H1 (cell line): ENCODE measurements around the gene GZF1.

ENCODE experiments used
- CREB1 ChIP-seq: IDR thresholded peaks from 2 replicates; pipeline ENCODE4 v1.6.1; 2012; ENCODE audit warnings: inconsistent platforms
- CTCF ChIP-seq, 3 experiments: IDR thresholded peaks; 1 replicate in 2 of 3; 2 replicates in 1 of 3; pipeline versions ENCODE4 v1.5.1 to v1.6.1; 2011; ENCODE audit warnings: low read length in 3 of 3, mild to moderate bottlenecking in 3 of 3, inconsistent platforms in 2 of 3, low read depth in 1 of 3, moderate library complexity in 1 of 3; ENCODE audit not compliant: insufficient read depth in 1 of 3; ENCODE audit errors: control extremely low read depth in 1 of 3
- EGR1 ChIP-seq: IDR thresholded peaks from 2 replicates; pipeline ENCODE4 v1.6.1; 2011; ENCODE audit warnings: low read depth, low read length, borderline replicate concordance
- EP300 ChIP-seq, 2 experiments: IDR thresholded peaks; 1 replicate in 1 of 2; 2 replicates in 1 of 2; pipeline ENCODE4 v1.6.1; 2011 to 2012; ENCODE audit warnings: low read depth in 2 of 2, low read length in 2 of 2, mild to moderate bottlenecking in 2 of 2, borderline replicate concordance in 1 of 2, inconsistent platforms in 1 of 2, moderate library complexity in 1 of 2
- GABPA ChIP-seq: IDR thresholded peaks from 2 replicates; pipeline ENCODE4 v1.6.1; 2011; ENCODE audit warnings: mild to moderate bottlenecking, low read length, moderate library complexity, borderline replicate concordance; ENCODE audit not compliant: insufficient read depth
- POLR2A ChIP-seq, 2 experiments: IDR thresholded peaks; 1 replicate in 1 of 2; 2 replicates in 1 of 2; pipeline ENCODE4 v1.6.1; 2011; ENCODE audit warnings: low read depth in 2 of 2, low read length in 2 of 2, mild to moderate bottlenecking in 2 of 2; ENCODE audit errors: control extremely low read depth in 1 of 2
- SP1 ChIP-seq: IDR thresholded peaks from 2 replicates; pipeline ENCODE4 v1.6.1; 2011; ENCODE audit warnings: low read depth, low read length
- SRF ChIP-seq: IDR thresholded peaks from 2 replicates; pipeline ENCODE4 v1.6.1; 2011; ENCODE audit warnings: mild to moderate bottlenecking, low read depth, low read length, moderate library complexity
- TAF1 ChIP-seq: IDR thresholded peaks from 2 replicates; pipeline ENCODE4 v1.6.1; 2011; ENCODE audit warnings: mild to moderate bottlenecking, low read depth, low read length
- ZNF274 ChIP-seq: IDR thresholded peaks from 2 replicates; pipeline ENCODE4 v1.7.0; 2012; ENCODE audit warnings: low read length, borderline replicate concordance; ENCODE audit errors: extremely low read depth

- TF ChIP-seq EP300 (IDR thresholded peaks at IDR 0.05; ENCODE audit: borderline replicate concordance in 1 of 2, low read depth in 2 of 2, low read length in 2 of 2) (no peak), CREB1 (no peak), CTCF (IDR thresholded peaks at IDR 0.05; ENCODE audit: control extremely low read depth in 1 of 3, insufficient read depth in 1 of 3, low read depth in 1 of 3, low read length in 3 of 3) (no peak), SRF (no peak), POLR2A (IDR thresholded peaks at IDR 0.05; ENCODE audit: control extremely low read depth in 1 of 2, low read depth in 2 of 2, low read length in 2 of 2) (no peak), ZNF274 (no peak), TAF1 (no peak), GABPA (no peak), EGR1 (no peak), SP1 (no peak)
Observed at GRCh38 chr20:23381876-23382275, 19.9 kb downstream of the GZF1 start.
